SK-N-SH treated with all-trans-retinoic acid at 6 μM for 48 hours (cell line): ENCODE data around the gene MSMB.

Experiments
- ARNTL ChIP-seq: fragments of 450-650 bp; formaldehyde crosslinking; IDR thresholded peaks from 2 replicates; pipeline ENCODE4 v1.5.0; 2020; ENCODE audit warnings: low read depth, mild to moderate bottlenecking, moderate library complexity, borderline replicate concordance
- PATZ1 ChIP-seq: fragments of 250-450 bp; sonication (Bioruptor Pico); IDR thresholded peaks from 2 replicates; pipeline ENCODE4 v1.8.0; 2020; ENCODE audit warnings: mild to moderate bottlenecking, moderate library complexity, borderline replicate concordance
- RARB ChIP-seq: fragments of 250-450 bp; sonication (Bioruptor Pico); IDR thresholded peaks from 2 replicates; pipeline ENCODE4 v1.8.0; 2021; ENCODE audit warnings: mild to moderate bottlenecking, moderate library complexity

- TF ChIP-seq ARNTL (CRISPR knock-in tag) (no peak), RARB (CRISPR knock-in tag) (no peak), PATZ1 (CRISPR knock-in tag) (no peak)
These were observed 22.8 kb upstream of the MSMB start for GRCh38 chr10:46068905-46069304.
